Thoracic aorta (tissue), 2 donors: ENCODE results near the gene RGR. TPM values are rescaled to one million over a fixed set of nuclear protein-coding genes. Genes with fewer than 3 reads are reported as not detected.

Source experiments
- ATAC-seq: fragments of 150-250 bp; one replicate; pipeline ENCODE4 v1.8.0; 2017; ENCODE audit warnings: low read depth; ENCODE audit not compliant: insufficient number of reproducible peaks, low FRiP score
- DNase-seq: peaks from one replicate; pipeline ENCODE4 v3.0.0-alpha.2; 2020; ENCODE audit warnings: low spot score
- H3K27ac ChIP-seq, 2 donors: fragments of 200-600 bp; sonication (generic); 1 replicate in 1 of 2; 2 replicates in 1 of 2; pipeline ENCODE4 v1.5.1; 2016; ENCODE audit warnings: mild to moderate bottlenecking in 2 of 2, moderate library complexity in 2 of 2
- H3K27me3 ChIP-seq: fragments of 200-600 bp; sonication (generic); replicated peaks from 2 replicates; pipeline ENCODE4 v1.6.0; 2016; ENCODE audit warnings: mild to moderate bottlenecking; ENCODE audit not compliant: insufficient read depth
- H3K36me3 ChIP-seq: fragments of 200-600 bp; sonication (generic); one replicate; pipeline ENCODE4 v1.5.1; 2016
- H3K4me1 ChIP-seq, 2 donors: fragments of 200-600 bp; sonication (generic); 1 replicate in 1 of 2; 2 replicates in 1 of 2; pipeline versions ENCODE4 v1.5.1 to v1.6.0; 2016; ENCODE audit warnings: low read depth in 2 of 2, mild to moderate bottlenecking in 1 of 2; ENCODE audit not compliant: control insufficient read depth in 1 of 2
- H3K4me3 ChIP-seq: fragments of 200-600 bp; sonication (generic); 2 replicates; pipeline ENCODE4 v1.5.1; 2016; ENCODE audit warnings: mild to moderate bottlenecking
- H3K9me3 ChIP-seq: fragments of 200-600 bp; sonication (generic); 2 replicates; pipeline ENCODE4 v1.5.1; 2016
- total RNA-seq, 2 donors: library from RNA; depleted of rRNA; stranded (reverse); fragments of >200 nt; gene quantifications; one replicate each; pipeline versions ENCODE4 v1.1.0 to v1.2.3, GENCODE V29; 2016
- TF ChIP-seq, protein P1 (sequence below): fragments of 200-600 bp; sonication (generic); IDR thresholded peaks from one replicate; pipeline ENCODE4 v1.5.1; 2019; ENCODE audit warnings: antibody characterized with exemption

RGR gene
- total RNA-seq, 2 donors from 2014 or later = not detected

DNA sequence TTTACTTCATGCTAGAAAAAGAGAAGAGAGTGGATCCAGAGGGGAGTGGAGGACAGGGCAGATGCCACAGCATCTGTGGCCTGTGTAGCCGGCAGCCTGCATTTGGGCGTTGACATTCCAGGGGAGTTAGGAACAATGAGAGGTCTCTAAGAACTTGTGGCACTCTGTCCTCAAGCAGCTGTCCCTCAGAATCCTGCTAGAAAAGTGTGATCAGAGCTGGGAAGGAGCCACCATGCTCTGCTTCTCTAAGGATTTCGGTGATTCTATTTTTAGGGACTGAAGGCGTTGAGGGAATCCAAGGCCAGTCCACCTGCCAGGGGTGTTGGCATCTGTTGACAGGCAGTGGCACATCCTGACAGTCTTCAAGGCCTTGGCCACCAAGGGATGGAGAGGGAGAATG is 27.1 kb upstream of the RGR start:
- ATAC-seq (no peak), DNase-seq (no peak)
- no peaks in the 10 kb centered on the region for H3K27me3 ChIP-seq
- TF ChIP-seq, protein P1, sequence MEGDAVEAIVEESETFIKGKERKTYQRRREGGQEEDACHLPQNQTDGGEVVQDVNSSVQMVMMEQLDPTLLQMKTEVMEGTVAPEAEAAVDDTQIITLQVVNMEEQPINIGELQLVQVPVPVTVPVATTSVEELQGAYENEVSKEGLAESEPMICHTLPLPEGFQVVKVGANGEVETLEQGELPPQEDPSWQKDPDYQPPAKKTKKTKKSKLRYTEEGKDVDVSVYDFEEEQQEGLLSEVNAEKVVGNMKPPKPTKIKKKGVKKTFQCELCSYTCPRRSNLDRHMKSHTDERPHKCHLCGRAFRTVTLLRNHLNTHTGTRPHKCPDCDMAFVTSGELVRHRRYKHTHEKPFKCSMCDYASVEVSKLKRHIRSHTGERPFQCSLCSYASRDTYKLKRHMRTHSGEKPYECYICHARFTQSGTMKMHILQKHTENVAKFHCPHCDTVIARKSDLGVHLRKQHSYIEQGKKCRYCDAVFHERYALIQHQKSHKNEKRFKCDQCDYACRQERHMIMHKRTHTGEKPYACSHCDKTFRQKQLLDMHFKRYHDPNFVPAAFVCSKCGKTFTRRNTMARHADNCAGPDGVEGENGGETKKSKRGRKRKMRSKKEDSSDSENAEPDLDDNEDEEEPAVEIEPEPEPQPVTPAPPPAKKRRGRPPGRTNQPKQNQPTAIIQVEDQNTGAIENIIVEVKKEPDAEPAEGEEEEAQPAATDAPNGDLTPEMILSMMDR = no peak
- no peak overlapping the region for H3K4me3 ChIP-seq
- no peak overlapping the region for H3K27ac ChIP-seq
- H3K9me3 ChIP-seq = no peaks in the 10 kb centered on the region
- no peaks in the 10 kb centered on the region for H3K4me1 ChIP-seq
- no peaks in the 10 kb centered on the region for H3K36me3 ChIP-seq

DNA sequence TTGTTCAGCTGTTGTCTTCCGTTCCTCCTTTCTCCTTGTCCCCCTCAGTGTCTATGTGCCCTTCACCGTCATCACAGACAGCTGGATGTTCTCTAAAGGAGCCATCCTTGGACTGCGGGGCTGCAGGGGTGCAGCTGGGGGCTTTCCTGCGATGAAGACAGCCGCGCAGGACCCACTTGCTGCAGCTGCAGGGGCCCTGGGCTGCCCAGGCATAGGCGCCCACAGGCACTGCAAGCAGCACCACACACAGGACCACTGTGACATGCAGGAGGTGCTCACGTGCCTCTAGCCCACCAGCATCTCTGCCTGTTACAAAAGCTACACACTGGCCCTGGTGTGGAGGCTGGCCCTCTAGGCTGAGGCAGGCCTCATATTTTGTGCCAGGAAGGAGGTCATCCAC is 22.9 kb upstream of the RGR start:
- Histone ChIP-seq H3K9me3 (no peaks in the 10 kb centered on the region), H3K36me3 (no peaks in the 10 kb centered on the region), H3K4me3 (no peak overlapping the region), H3K27me3 (no peaks in the 10 kb centered on the region), H3K27ac (no peak overlapping the region), H3K4me1 (no peaks in the 10 kb centered on the region)
- TF ChIP-seq, protein P1 = no peak
- ATAC-seq (no peak), DNase-seq (no peak)

DNA sequence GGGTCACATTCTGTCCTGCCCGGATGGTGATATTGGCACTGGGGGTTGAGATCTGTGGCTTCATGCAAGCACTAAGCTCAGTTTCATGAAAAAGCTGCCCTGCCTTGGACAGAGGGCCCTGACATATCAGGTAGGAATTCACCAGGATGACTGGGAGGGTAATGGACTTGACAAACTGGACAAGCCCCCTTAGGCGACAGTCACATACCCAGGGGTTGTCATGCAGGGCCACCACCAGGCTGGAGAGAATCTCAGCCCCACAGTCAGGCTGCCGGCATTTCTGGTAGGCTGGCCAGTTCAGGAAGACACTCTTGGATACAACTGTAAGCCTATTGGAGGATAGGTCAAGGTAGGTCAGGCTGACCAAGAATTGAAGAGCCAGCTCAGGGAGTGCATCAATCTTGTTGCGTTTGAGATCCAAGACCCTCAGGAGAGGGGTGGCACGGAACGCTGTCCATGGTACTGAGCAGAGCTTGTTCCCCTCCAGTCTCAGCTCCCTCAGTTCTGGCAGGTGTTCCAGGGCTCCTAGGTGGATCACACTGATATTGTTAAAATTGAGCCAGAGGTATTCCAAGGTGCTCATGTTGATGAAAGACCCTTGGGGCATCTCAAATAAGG is 20.3 kb upstream of the RGR start:
- no peaks in the 10 kb centered on the region for H3K36me3 ChIP-seq
- DNase-seq (no peak), ATAC-seq (no peak)
- H3K4me1 ChIP-seq = no peaks in the 10 kb centered on the region
- H3K4me3 ChIP-seq = no peak overlapping the region
- TF ChIP-seq, protein P1 = no peak
- no peaks in the 10 kb centered on the region for H3K9me3 ChIP-seq
- no peaks in the 10 kb centered on the region for H3K27me3 ChIP-seq
- no peak overlapping the region for H3K27ac ChIP-seq

DNA sequence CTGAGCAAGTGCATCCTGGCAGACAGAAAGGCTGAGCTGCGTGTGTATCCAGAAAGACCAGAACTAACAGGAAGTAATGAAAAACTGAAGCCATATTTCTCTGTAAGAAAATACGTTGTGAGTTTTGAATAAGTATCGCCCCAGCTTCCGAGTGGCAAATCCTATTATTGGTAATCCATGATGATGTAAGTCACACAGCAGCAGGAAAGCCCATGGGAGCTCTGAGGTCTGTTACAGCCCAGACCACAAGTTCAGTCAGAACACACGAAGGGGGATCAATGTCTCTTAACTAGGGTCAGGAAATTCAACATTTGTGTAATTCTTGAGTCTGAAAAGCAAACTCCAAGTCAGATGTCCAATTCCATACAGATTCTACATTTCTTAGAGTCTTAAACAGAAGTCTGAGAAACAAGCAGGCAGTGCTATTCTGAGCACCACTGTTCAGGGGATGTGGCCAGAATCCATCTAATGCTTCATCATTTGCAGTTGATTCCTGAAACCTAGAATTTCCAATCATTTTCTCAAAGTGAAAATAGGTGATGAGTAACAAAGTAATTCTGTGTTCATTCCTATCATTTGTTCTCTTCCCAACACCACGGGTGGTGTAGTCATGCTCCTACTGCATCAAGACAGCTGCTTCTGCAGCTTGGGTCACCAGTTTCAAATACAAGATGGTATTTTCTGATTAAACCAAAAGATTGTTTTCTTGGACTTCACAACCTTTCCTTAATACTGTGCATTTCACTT is 19.3 kb upstream of the RGR start, which contains the start of gene LRIT2:
Gene LRIT2 (minus strand): TSS at position 118 of the 747 bp plus-strand sequence. CDS start 24 bp downstream, at position 94.
- H3K9me3 ChIP-seq = no peaks in the 10 kb centered on the region
- DNase-seq = no peak
- no peaks in the 10 kb centered on the region for H3K36me3 ChIP-seq
- no peaks in the 10 kb centered on the region for H3K4me1 ChIP-seq
- no peak for ATAC-seq
- no peak within 1 kb of the TSS for H3K27ac ChIP-seq
- no peak within 1 kb of the TSS for H3K4me3 ChIP-seq
- TF ChIP-seq, protein P1 = no peak
- no peaks in the 10 kb centered on the region for H3K27me3 ChIP-seq

DNA sequence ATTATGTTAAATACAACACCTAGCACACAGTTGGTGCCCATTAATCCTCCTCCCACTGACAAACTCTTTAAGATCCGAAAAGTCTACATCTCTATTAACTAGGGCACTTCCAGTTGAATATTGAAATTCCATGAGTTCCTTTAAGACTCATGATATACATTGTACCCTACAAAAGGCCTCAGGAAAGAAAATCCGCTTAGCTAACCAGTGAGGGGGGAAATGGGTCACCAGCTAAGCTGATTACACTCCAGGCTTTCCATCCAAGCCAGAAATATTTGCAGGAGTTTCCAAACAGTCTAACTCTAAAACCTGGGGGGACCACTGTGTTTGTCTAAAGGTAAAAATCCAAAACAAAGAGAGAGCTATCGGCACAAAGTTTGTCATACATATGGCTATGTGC is 18.2 kb upstream of the RGR start:
- H3K9me3 ChIP-seq = no peaks in the 10 kb centered on the region
- no peak for ATAC-seq
- H3K27me3 ChIP-seq = no peaks in the 10 kb centered on the region

More for the DNA sequence above, 18.2 kb upstream of the RGR start:
- Histone ChIP-seq H3K4me3 (no peak overlapping the region), H3K27ac (no peak overlapping the region), H3K4me1 (no peaks in the 10 kb centered on the region), H3K36me3 (no peaks in the 10 kb centered on the region)
- DNase-seq = no peak
- TF ChIP-seq, protein P1 = no peak
